IMR-90 (cell line): ENCODE measurements around the gene APOC1. TPM values are rescaled to one million over a fixed set of nuclear protein-coding genes. Genes with fewer than 3 reads are reported as not detected.

ENCODE experiments used
- ATAC-seq: fragments of 200-7000 bp; cut with Tn5 transposase; 2 replicates; pipeline ENCODE4 v1.9.1; 2020; ENCODE audit warnings: low read depth, mild to moderate bottlenecking, moderate library complexity
- BruUV-seq: library from RNA; stranded (reverse); fragments of 400-500 nt; replicated peaks from 2 replicates; lab custom pipeline; 2021; lab: Mats Ljungman, UMichigan
- CTCF ChIA-PET: fragments of 300-600 bp; formaldehyde crosslinking; extraction: SDS; loops from one replicate; lab custom pipeline; 2021; ENCODE audit warnings: antibody characterized with exemption; lab: Yijun Ruan, JAX
- POLR2A ChIA-PET: fragments of 300-600 bp; sonication (Branson Sonifier 250); formaldehyde crosslinking; loops from one replicate; lab custom pipeline; 2022; ENCODE audit warnings: antibody characterized with exemption; ENCODE audit not compliant: unreplicated experiment; lab: Charles Lee
- DNase-seq: peaks from one replicate; pipeline ENCODE4 v3.0.0; 2013
- H2AFZ ChIP-seq: replicated peaks from 2 replicates; pipeline ENCODE3; 2013; ENCODE audit warnings: low read length, mild to moderate bottlenecking; ENCODE audit not compliant: poor library complexity
- H2AK5ac ChIP-seq: 2 replicates; pipeline ENCODE4 v1.6.1; 2013; ENCODE audit warnings: low read depth, low read length, inconsistent platforms
- H2AK9ac ChIP-seq: replicated peaks from 2 replicates; pipeline ENCODE3; 2013; ENCODE audit warnings: mild to moderate bottlenecking, low read depth, low read length, moderate library complexity; ENCODE audit not compliant: poor library complexity
- H2BK120ac ChIP-seq: 2 replicates; pipeline ENCODE4 v1.6.1; 2013; ENCODE audit warnings: low read depth, low read length, inconsistent platforms
- H2BK15ac ChIP-seq: 3 replicates; pipeline ENCODE4 v1.6.1; 2013; ENCODE audit warnings: low read depth, low read length, inconsistent platforms
- H2BK20ac ChIP-seq: 2 replicates; pipeline ENCODE4 v1.6.1; 2013; ENCODE audit warnings: low read depth, mild to moderate bottlenecking, inconsistent platforms, low read length, moderate library complexity
- H2BK5ac ChIP-seq: 2 replicates; pipeline ENCODE4 v1.6.1; 2013; ENCODE audit warnings: mild to moderate bottlenecking, low read depth, low read length, inconsistent platforms; ENCODE audit not compliant: poor library complexity, severe bottlenecking
- H3K14ac ChIP-seq: replicated peaks from 2 replicates; pipeline ENCODE4 v1.6.1; 2013; ENCODE audit warnings: low read depth, low read length, inconsistent platforms
- H3K18ac ChIP-seq: 2 replicates; pipeline ENCODE4 v1.6.1; 2013; ENCODE audit warnings: low read depth, low read length, control low read depth
- H3K23ac ChIP-seq: 2 replicates; pipeline ENCODE4 v1.6.1; 2013; ENCODE audit warnings: low read depth, low read length, inconsistent platforms
- H3K27ac ChIP-seq: 2 replicates; pipeline ENCODE4 v1.5.1; 2013; ENCODE audit warnings: mild to moderate bottlenecking, control low read depth, low read length; ENCODE audit not compliant: insufficient read depth
- H3K27me3 ChIP-seq: 2 replicates; pipeline ENCODE4 v1.6.1; 2013; ENCODE audit warnings: low read length; ENCODE audit not compliant: control insufficient read depth, insufficient read depth
- H3K36me3 ChIP-seq: 2 replicates; pipeline ENCODE4 v1.6.1; 2013; ENCODE audit warnings: low read length, mixed read lengths; ENCODE audit not compliant: control insufficient read depth, insufficient read depth
- H3K4ac ChIP-seq: 2 replicates; pipeline ENCODE4 v1.6.1; 2013; ENCODE audit warnings: low read depth, low read length, inconsistent platforms
- H3K4me1 ChIP-seq: 2 replicates; pipeline ENCODE4 v1.6.1; 2013; ENCODE audit warnings: low read length, mixed read lengths; ENCODE audit not compliant: control insufficient read depth, insufficient read depth
- H3K4me2 ChIP-seq: 2 replicates; pipeline ENCODE4 v1.6.1; 2013; ENCODE audit warnings: low read depth, mild to moderate bottlenecking, control low read depth, low read length, moderate library complexity
- H3K4me3 ChIP-seq: 2 replicates; pipeline ENCODE4 v1.5.1; 2013; ENCODE audit warnings: low read depth, mild to moderate bottlenecking, control low read depth, low read length, moderate library complexity; ENCODE audit not compliant: insufficient read depth
- H3K56ac ChIP-seq: 2 replicates; pipeline ENCODE4 v1.6.1; 2013; ENCODE audit warnings: low read length, inconsistent platforms; ENCODE audit not compliant: insufficient read depth; ENCODE audit errors: extremely low read depth
- H3K79me1 ChIP-seq, 2 experiments: 2 replicates each; pipeline ENCODE4 v1.6.1; 2013; ENCODE audit warnings: low read length in 2 of 2, inconsistent platforms in 1 of 2, low read depth in 1 of 2
- H3K9ac ChIP-seq: 2 replicates; pipeline ENCODE4 v1.6.1; 2013; ENCODE audit warnings: low read depth, low read length, control low read depth
- H3K9me1 ChIP-seq: 2 replicates; pipeline ENCODE4 v1.6.1; 2013; ENCODE audit warnings: low read length, inconsistent platforms; ENCODE audit not compliant: insufficient read depth
- H3K9me3 ChIP-seq: 2 replicates; pipeline ENCODE4 v1.6.1; 2013; ENCODE audit warnings: low read length; ENCODE audit not compliant: control insufficient read depth, insufficient read depth
- H4K20me1 ChIP-seq: 2 replicates; pipeline ENCODE4 v1.6.1; 2013; ENCODE audit warnings: low read length, inconsistent platforms; ENCODE audit not compliant: insufficient read depth
- H4K5ac ChIP-seq: 2 replicates; pipeline ENCODE4 v1.6.1; 2013; ENCODE audit warnings: mild to moderate bottlenecking, low read depth, low read length, control low read depth
- H4K8ac ChIP-seq, 2 experiments: 2 replicates each; pipeline ENCODE4 v1.6.1; 2013; ENCODE audit warnings: low read depth in 2 of 2, low read length in 2 of 2, control low read depth in 1 of 2, inconsistent platforms in 1 of 2
- H4K91ac ChIP-seq: 2 replicates; pipeline ENCODE4 v1.6.1; 2013; ENCODE audit warnings: low read depth, low read length, inconsistent platforms; ENCODE audit not compliant: insufficient read depth
- BHLHE40 ChIP-seq: fragments of 150-350 bp; IDR thresholded peaks from 2 replicates; pipeline ENCODE4 v1.6.1; 2016; ENCODE audit warnings: mild to moderate bottlenecking, low read depth, low read length
- CEBPB ChIP-seq: IDR thresholded peaks from 2 replicates; pipeline ENCODE4 v1.6.1; 2012; ENCODE audit warnings: low read depth, low read length, improper control_type of control experiment
- CHD1 ChIP-seq: IDR thresholded peaks from 2 replicates; pipeline ENCODE4 v1.6.1; 2012; ENCODE audit warnings: low read depth, low read length, improper control_type of control experiment
- CTCF ChIP-seq: conservative IDR thresholded peaks from 2 replicates; pipeline ENCODE4 v1.5.1; 2012; ENCODE audit warnings: mild to moderate bottlenecking, low read depth, low read length, improper control_type of control experiment
- FOS ChIP-seq: fragments of 150-350 bp; IDR thresholded peaks from 2 replicates; pipeline ENCODE4 v1.6.1; 2016; ENCODE audit warnings: low read depth, low read length
- MAFK ChIP-seq: IDR thresholded peaks from 2 replicates; pipeline ENCODE4 v1.6.1; 2012; ENCODE audit warnings: low read depth, low read length, improper control_type of control experiment
- MAZ ChIP-seq: IDR thresholded peaks from 2 replicates; pipeline ENCODE4 v1.6.1; 2012; ENCODE audit warnings: low read depth, mild to moderate bottlenecking, low read length, improper control_type of control experiment, moderate library complexity, borderline replicate concordance
- MXI1 ChIP-seq: IDR thresholded peaks from 2 replicates; pipeline ENCODE4 v1.6.1; 2012; ENCODE audit warnings: low read depth, mild to moderate bottlenecking, low read length, moderate library complexity, borderline replicate concordance
- NFE2L2 ChIP-seq: fragments of 150-350 bp; IDR thresholded peaks from 2 replicates; pipeline ENCODE4 v1.6.1; 2016; ENCODE audit warnings: low read depth, mild to moderate bottlenecking, low read length
- POLR2A ChIP-seq: IDR thresholded peaks from 2 replicates; pipeline ENCODE4 v1.6.1; 2012; ENCODE audit warnings: mild to moderate bottlenecking, low read depth, low read length
- RAD21 ChIP-seq: IDR thresholded peaks from 2 replicates; pipeline ENCODE4 v1.6.1; 2012; ENCODE audit warnings: low read length, improper control_type of control experiment
- RCOR1 ChIP-seq: IDR thresholded peaks from 2 replicates; pipeline ENCODE4 v1.6.1; 2012; ENCODE audit warnings: mild to moderate bottlenecking, low read length, improper control_type of control experiment; ENCODE audit not compliant: insufficient replicate concordance
- RFX5 ChIP-seq: IDR thresholded peaks from 2 replicates; pipeline ENCODE4 v1.8.0; 2012; ENCODE audit warnings: low read depth, mild to moderate bottlenecking, low read length, moderate library complexity
- SMC3 ChIP-seq: fragments of 150-350 bp; IDR thresholded peaks from 2 replicates; pipeline ENCODE4 v1.6.1; 2016; ENCODE audit warnings: low read depth, mild to moderate bottlenecking, antibody characterized with exemption, low read length, moderate library complexity
- USF2 ChIP-seq: fragments of 150-350 bp; IDR thresholded peaks from 2 replicates; pipeline ENCODE4 v1.6.1; 2017; ENCODE audit warnings: mild to moderate bottlenecking, antibody characterized with exemption, low read length, low read depth
- WGBS, 2 experiments: methylation state at CpG; one replicate each; pipeline versions ENCODE4 v1.1.5 to v1.1.7; 2013; ENCODE audit warnings: missing lambda C conversion rate in 2 of 2; ENCODE audit not compliant: insufficient read length in 1 of 2; ENCODE audit errors: extremely low coverage in 2 of 2; 5-methylcytosine and 5-hydroxymethylcytosine counted together
- dilution Hi-C: fragments of 300-500 bp; cut with HindIII; formaldehyde crosslinking; loops from one replicate; pipeline ENCODE4 v1.14.3; 2018; ENCODE audit warnings: low sequenced_read_pairs; ENCODE audit not compliant: unreplicated experiment
- in situ Hi-C: fragments of 300-500 bp; cut with MboI; formaldehyde crosslinking; loops from 3 replicates; pipeline ENCODE4 v1.14.3; 2019; ENCODE audit warnings: low sequenced_read_pairs, inconsistent platforms, mixed read lengths
- intact Hi-C: fragments of 100-400 bp; cut with micrococcal nuclease; formaldehyde crosslinking; loops from 2 replicates; pipeline ENCODE4 v1.10.0; 2022
- polyA plus RNA-seq, 3 experiments: library from polyadenylated mRNA; depleted of rRNA; stranded (reverse); fragments of >200 nt; gene quantifications; 2 replicates each; pipeline ENCODE4 v1.2.3, GENCODE V29; 2012; ENCODE audit warnings: low replicate concordance in 1 of 3
- total RNA-seq: library from RNA; depleted of rRNA; stranded (reverse); fragments of >200 nt; gene quantifications from 2 replicates; pipeline ENCODE4 v1.2.3, GENCODE V29; 2012
- TF ChIP-seq, protein P1 (sequence below): fragments of 150-350 bp; IDR thresholded peaks from 2 replicates; pipeline ENCODE4 v1.6.1; 2016; ENCODE audit warnings: low read depth, mild to moderate bottlenecking, low read length, moderate library complexity, borderline replicate concordance

APOC1 gene
- total and polyA plus RNA-seq, 2 of the 4 experiments (the other 2 are of a cell fraction), result 1.1 TPM; not detected in 1

DNA sequence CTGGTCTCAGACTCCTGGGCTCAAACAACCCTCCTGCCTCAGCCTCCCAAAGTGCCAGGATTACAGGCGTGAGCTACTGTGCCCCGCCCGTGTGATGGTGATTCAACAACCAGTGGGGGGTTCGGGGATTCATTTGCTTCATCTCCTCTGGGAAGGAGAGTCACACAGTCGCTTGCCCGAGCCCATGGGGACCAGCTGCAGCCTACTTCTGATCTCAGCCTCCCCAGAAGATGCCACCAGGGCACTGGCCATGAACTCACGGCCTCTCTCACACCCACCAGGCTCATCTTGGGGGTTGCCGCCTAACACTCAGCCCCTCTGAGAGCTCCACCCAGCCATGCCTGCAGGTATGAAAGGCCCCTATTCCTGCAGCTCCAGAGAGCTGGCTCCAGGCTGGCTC lies 16.6 kb upstream of the APOC1 start:
- Histone ChIP-seq H3K79me1 (peaks cover 11 to 30% of the 10 kb centered on the region in 2 experiments), H2AK9ac (no peak overlapping the region), H3K27ac (no peak overlapping the region), H3K9ac (no peak overlapping the region), H2AK5ac (no peak overlapping the region), H3K36me3 (peaks cover 62% of the 10 kb centered on the region), H2BK120ac (no peak overlapping the region), H3K4me3 (no peak overlapping the region), H2BK5ac (no peak overlapping the region), H3K9me1 (no peaks in the 10 kb centered on the region), H4K91ac (no peak overlapping the region), H3K4me1 (no peaks in the 10 kb centered on the region), H3K4me2 (no peak overlapping the region), H4K20me1 (no peaks in the 10 kb centered on the region; the same call in 1 of the 2 replicates), H2BK15ac (no peak overlapping the region), H2BK20ac (no peak overlapping the region), H3K18ac (no peak overlapping the region), H3K4ac (no peak overlapping the region), H2AFZ (no peak overlapping the region), H3K27me3 (no peaks in the 10 kb centered on the region), H3K56ac (no peak overlapping the region), H3K9me3 (no peaks in the 10 kb centered on the region), H3K23ac (no peak overlapping the region), H4K5ac (no peak overlapping the region), H4K8ac (no peak overlapping the region), H3K14ac (no peak overlapping the region)
- dilution Hi-C loops, result no loop called here
- POLR2A ChIA-PET, result no interaction called here
- BruUV-seq, result no TSS peak
- in situ Hi-C loops, result no loop called here
- intact Hi-C loops, result no loop called here
- no peak for DNase-seq
- WGBS, 2 experiments, result 98% methylated on average over 7 of the region's 8 CpGs; no CpG with 5 or more reads in 1 of the 2 experiments
- no peak for ATAC-seq
- TF ChIP-seq SMC3 (no peak), MAZ (no peak), CEBPB (no peak), MAFK (no peak), CHD1 (no peak), NFE2L2 (no peak), MXI1 (no peak), FOS (no peak), CTCF (no peak), RFX5 (no peak), RAD21 (no peak), USF2 (no peak), POLR2A (no peak), RCOR1 (no peak), BHLHE40 (no peak)
- TF ChIP-seq, protein P1, sequence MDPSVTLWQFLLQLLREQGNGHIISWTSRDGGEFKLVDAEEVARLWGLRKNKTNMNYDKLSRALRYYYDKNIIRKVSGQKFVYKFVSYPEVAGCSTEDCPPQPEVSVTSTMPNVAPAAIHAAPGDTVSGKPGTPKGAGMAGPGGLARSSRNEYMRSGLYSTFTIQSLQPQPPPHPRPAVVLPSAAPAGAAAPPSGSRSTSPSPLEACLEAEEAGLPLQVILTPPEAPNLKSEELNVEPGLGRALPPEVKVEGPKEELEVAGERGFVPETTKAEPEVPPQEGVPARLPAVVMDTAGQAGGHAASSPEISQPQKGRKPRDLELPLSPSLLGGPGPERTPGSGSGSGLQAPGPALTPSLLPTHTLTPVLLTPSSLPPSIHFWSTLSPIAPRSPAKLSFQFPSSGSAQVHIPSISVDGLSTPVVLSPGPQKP, result no peak
- CTCF ChIA-PET, result no interaction called here
